HG03354 (cell line): Measurements from ENCODE around the gene WHRN.

Experiments used
- ATAC-seq: cut with Tn5 transposase; IDR thresholded peaks from one replicate; pipeline ENCODE4 v1.9.1; 2021; ENCODE audit warnings: mild to moderate bottlenecking; ENCODE audit not compliant: unreplicated experiment, poor library complexity, severe bottlenecking

Gene WHRN

GRCh38 chr9:114372921-114373448 is 132.3 kb downstream of the WHRN start:
- ATAC-seq: peak; percentile 95

- ATAC-seq: peak; percentile 44
Measured at GRCh38 chr9:114371973-114372917, 133.0 kb downstream of the WHRN start.

- no peak for ATAC-seq
Measured at GRCh38 chr9:114371343-114371944, 133.8 kb downstream of the WHRN start.

GRCh38 chr9:114370968-114371320 is 134.3 kb downstream of the WHRN start:
- no peak for ATAC-seq

- ATAC-seq: no peak
Measured at GRCh38 chr9:114370251-114370967, 134.9 kb downstream of the WHRN start.

- no peak for ATAC-seq
Measured at GRCh38 chr9:114369216-114370130, 135.8 kb downstream of the WHRN start.

GRCh38 chr9:114367772-114368569 is 137.3 kb downstream of the WHRN start:
- ATAC-seq: no peak

- ATAC-seq: no peak
Measured at GRCh38 chr9:114367366-114367765, 137.9 kb downstream of the WHRN start.

GRCh38 chr9:114366334-114367128 is 138.7 kb downstream of the WHRN start:
- ATAC-seq: peak; percentile 61

- ATAC-seq: no peak
Measured at GRCh38 chr9:114365194-114365593, 140.1 kb downstream of the WHRN start.

- ATAC-seq: no peak
Measured at GRCh38 chr9:114364134-114365041, 140.9 kb downstream of the WHRN start.

- ATAC-seq: no peak
Measured at GRCh38 chr9:114363424-114363823, 141.8 kb downstream of the WHRN start.

GRCh38 chr9:114362394-114362793 is 142.9 kb downstream of the WHRN start:
- ATAC-seq: no peak

- no peak for ATAC-seq
Measured at GRCh38 chr9:114361542-114361941, 143.7 kb downstream of the WHRN start.

GRCh38 chr9:114359801-114360200 is 145.5 kb downstream of the WHRN start:
- no peak for ATAC-seq

GRCh38 chr9:114357911-114358328 is 147.4 kb downstream of the WHRN start:
- ATAC-seq: no peak

- no peak for ATAC-seq
Measured at GRCh38 chr9:114357360-114357759, 147.9 kb downstream of the WHRN start.
